ENCODE results near the gene NUDT12. TPM values are rescaled to one million over a fixed set of nuclear protein-coding genes. Genes with fewer than 3 reads are reported as not detected.

The NUDT12 gene
- total RNA-seq, result 1 to 10 TPM in 1 of 2 donors, under 1 TPM in 1; 0.71 to 5.7 TPM

GRCh38 chr5:103562453-103563157, at the start of gene NUDT12:
Gene NUDT12 (minus strand): TSS chr5:103562789. CDS start chr5:103560248, 2,541 bp downstream.
- Mint-ChIP-seq H3K36me3 (no peaks in the 10 kb centered on the region), H3K27ac (peak within 1 kb of the TSS; percentile 84 to 88), H3K9me3 (no peaks in the 10 kb centered on the region)
- ATAC-seq (peak; percentile 87 to 95), DNase-seq (ENCODE audit: low spot score in 2 of 2) (peak; percentile 54 to 61)

DNA sequence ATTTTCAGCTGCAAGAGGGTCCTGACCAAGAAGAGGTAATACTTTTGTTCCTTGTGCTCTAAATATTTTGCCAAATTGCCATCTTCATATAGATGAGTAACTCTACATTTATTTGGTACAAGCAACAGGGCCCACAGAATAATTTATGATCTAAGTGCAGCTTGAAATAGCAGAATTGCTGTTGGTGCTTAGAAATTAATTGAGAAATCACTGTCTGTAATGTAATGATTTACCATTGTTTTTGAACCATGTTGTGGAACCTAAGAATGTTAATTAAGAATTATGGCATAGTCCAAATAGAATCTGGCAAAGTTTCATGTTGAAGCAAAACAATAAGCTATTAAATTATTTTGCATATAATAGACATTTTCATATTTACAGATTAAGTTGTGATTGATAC, 44.8 kb upstream of the NUDT12 start:
- H3K9me3 Mint-ChIP-seq, result no peaks in the 10 kb centered on the region
- no peak overlapping the region for H3K27ac Mint-ChIP-seq
- ATAC-seq (no peak), DNase-seq (ENCODE audit: low spot score in 2 of 2) (no peak)
- no peaks in the 10 kb centered on the region for H3K36me3 Mint-ChIP-seq

DNA sequence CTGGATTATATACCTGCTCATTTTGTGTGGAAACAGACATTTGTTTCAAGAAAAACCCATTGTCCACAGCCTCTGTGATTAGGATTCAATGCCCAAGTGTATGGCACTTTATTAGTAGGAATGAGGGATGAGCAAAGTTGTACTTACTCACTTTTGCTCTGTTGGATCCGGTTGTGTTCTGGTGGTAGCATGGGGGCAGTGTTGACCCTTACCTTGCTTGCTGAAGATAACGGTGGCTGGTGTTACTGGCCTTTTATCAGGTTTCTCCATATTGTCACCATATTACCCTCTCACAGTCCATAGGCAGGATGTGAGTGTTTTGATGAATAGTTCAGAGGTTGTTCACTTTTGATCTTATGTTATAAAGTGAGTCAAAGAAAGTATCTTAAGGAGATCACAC, 42.7 kb upstream of the NUDT12 start:
- no peaks in the 10 kb centered on the region for H3K9me3 Mint-ChIP-seq
- no peak for DNase-seq (ENCODE audit: low spot score in 2 of 2)
- H3K27ac Mint-ChIP-seq, result no peak overlapping the region
- ATAC-seq, result no peak
- H3K36me3 Mint-ChIP-seq, result no peaks in the 10 kb centered on the region

DNA sequence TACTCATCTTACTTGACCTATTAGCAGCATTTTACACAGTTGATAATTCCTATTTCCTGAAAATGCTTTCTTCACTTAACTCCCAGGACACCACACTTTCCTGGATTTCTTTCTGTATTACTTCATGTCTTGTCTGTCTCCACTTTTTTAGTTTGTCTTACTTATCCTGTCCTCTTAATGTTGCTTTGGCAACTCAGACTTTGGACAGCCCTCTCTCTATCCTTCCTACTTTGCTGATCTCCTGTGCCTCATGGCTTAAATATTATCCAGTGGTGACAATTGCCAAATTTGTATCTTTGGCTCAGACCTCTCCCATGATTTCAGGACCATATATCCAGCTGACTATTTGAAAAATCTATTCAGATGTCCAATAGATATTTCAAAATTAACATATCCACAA, 39.8 kb upstream of the NUDT12 start:
- ATAC-seq (no peak), DNase-seq (ENCODE audit: low spot score in 2 of 2) (no peak)
- H3K27ac Mint-ChIP-seq, result no peak overlapping the region
- no peaks in the 10 kb centered on the region for H3K9me3 Mint-ChIP-seq
- no peaks in the 10 kb centered on the region for H3K36me3 Mint-ChIP-seq

- no peak overlapping the region for H3K27ac Mint-ChIP-seq
- H3K9me3 Mint-ChIP-seq, result no peaks in the 10 kb centered on the region
- no peak for DNase-seq (ENCODE audit: low spot score in 2 of 2)
- H3K36me3 Mint-ChIP-seq, result no peaks in the 10 kb centered on the region
- ATAC-seq, result no peak
Measured at GRCh38 chr5:103601314-103601713, 38.7 kb upstream of the NUDT12 start.

DNA sequence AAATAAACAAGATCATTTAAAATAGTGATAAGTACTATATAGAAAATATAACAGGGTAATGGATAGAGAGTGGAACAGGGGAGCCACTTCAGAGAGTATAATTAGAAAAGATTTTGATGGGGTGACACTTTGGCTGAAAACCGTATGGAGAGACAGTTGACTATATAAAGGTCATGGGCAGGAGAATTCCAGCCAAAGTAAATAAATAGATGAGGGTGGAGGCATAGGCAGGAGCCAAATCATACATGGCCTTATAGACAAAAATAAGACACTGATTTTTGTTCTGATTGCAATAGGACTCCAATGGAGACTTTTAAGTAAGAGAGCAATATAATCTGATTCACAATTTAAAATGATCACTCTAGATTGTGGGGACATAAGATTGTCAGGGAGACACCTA, 37.5 kb upstream of the NUDT12 start:
- no peaks in the 10 kb centered on the region for H3K9me3 Mint-ChIP-seq

DNA sequence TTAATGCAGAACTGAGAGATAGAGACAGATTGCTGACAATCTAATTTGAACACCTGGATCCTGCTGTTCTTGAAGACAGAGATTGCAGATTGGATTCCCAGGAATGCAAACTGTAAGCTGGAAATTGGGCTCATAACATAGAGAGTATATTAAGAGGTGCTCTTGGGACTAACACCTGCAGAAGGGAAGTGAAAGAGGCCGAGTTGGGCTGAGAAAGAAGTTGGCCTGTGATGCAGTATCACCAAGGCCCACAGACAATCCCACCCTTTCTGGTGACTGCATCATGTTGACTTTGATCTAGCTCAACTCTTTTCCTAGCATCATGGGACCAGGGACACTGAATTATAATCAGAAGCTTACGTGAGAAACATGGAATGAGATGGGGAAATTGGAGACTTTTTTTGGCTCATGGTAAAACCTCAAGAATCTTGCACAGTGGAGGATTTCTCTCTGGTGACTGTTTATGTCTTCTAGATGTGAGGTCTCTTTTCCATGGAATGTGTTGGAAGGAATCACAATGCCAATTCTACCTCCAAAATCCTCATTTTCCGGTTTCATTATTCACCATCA, 36.5 kb upstream of the NUDT12 start:
- no peak for ATAC-seq
- no peaks in the 10 kb centered on the region for H3K9me3 Mint-ChIP-seq
- H3K36me3 Mint-ChIP-seq, result no peaks in the 10 kb centered on the region
- no peak for DNase-seq (ENCODE audit: low spot score in 2 of 2)
- no peak overlapping the region for H3K27ac Mint-ChIP-seq

More for the DNA sequence above, 37.5 kb upstream of the NUDT12 start:
- DNase-seq (ENCODE audit: low spot score in 2 of 2) (no peak), ATAC-seq (no peak)
- Mint-ChIP-seq H3K36me3 (no peaks in the 10 kb centered on the region), H3K27ac (no peak overlapping the region)

- no peaks in the 10 kb centered on the region for H3K9me3 Mint-ChIP-seq
- DNase-seq (ENCODE audit: low spot score in 2 of 2), result no peak
- H3K36me3 Mint-ChIP-seq, result no peaks in the 10 kb centered on the region
- no peak for ATAC-seq
- H3K27ac Mint-ChIP-seq, result no peak overlapping the region
Measured at GRCh38 chr5:103590221-103590620, 27.6 kb upstream of the NUDT12 start.

- Mint-ChIP-seq H3K36me3 (no peaks in the 10 kb centered on the region), H3K9me3 (no peaks in the 10 kb centered on the region), H3K27ac (no peak overlapping the region)
- ATAC-seq (no peak), DNase-seq (ENCODE audit: low spot score in 2 of 2) (no peak)
Measured at GRCh38 chr5:103589776-103590175, 27.2 kb upstream of the NUDT12 start.

GRCh38 chr5:103589357-103589756, 26.8 kb upstream of the NUDT12 start:
- Mint-ChIP-seq H3K36me3 (no peaks in the 10 kb centered on the region), H3K27ac (no peak overlapping the region), H3K9me3 (no peaks in the 10 kb centered on the region)
- DNase-seq (ENCODE audit: low spot score in 2 of 2) (no peak), ATAC-seq (no peak)

- Mint-ChIP-seq H3K9me3 (no peaks in the 10 kb centered on the region), H3K27ac (no peak overlapping the region), H3K36me3 (no peaks in the 10 kb centered on the region)
- DNase-seq (ENCODE audit: low spot score in 2 of 2), result no peak
- ATAC-seq, result no peak
Measured at GRCh38 chr5:103587185-103587748, 24.7 kb upstream of the NUDT12 start.

GRCh38 chr5:103582364-103582763, 19.8 kb upstream of the NUDT12 start:
- ATAC-seq, result no peak
- Mint-ChIP-seq H3K36me3 (no peaks in the 10 kb centered on the region), H3K27ac (no peak overlapping the region), H3K9me3 (no peaks in the 10 kb centered on the region)
- DNase-seq (ENCODE audit: low spot score in 2 of 2), result no peak

- no peak for ATAC-seq
- no peaks in the 10 kb centered on the region for H3K9me3 Mint-ChIP-seq
- no peaks in the 10 kb centered on the region for H3K36me3 Mint-ChIP-seq
- no peak for DNase-seq (ENCODE audit: low spot score in 2 of 2)
- no peak overlapping the region for H3K27ac Mint-ChIP-seq
Measured at GRCh38 chr5:103573411-103573810, 10.8 kb upstream of the NUDT12 start.

DNA sequence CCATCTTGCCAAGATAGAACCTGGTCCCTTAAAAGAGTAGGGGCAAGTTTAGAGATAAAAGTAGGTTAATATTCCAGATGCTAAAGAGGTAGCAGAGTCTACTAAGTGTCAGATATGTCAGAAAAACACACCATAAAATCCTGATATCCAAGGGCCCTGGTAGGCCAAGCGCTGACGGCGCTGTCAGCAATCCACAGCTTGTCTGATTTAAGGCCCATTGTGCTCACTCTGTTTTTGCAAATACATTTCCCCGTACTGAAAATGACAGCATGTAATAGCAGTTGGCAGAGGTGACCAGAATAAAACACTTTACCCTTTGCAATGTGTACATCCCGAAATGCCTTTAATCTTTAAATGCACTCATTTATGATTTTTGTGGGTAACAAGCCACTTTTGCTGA, 9.9 kb upstream of the NUDT12 start:
- ATAC-seq (no peak), DNase-seq (ENCODE audit: low spot score in 2 of 2) (no peak)
- Mint-ChIP-seq H3K9me3 (no peaks in the 10 kb centered on the region), H3K27ac (no peak overlapping the region), H3K36me3 (no peaks in the 10 kb centered on the region)

- ATAC-seq (no peak), DNase-seq (ENCODE audit: low spot score in 2 of 2) (no peak)
- no peaks in the 10 kb centered on the region for H3K36me3 Mint-ChIP-seq
- H3K9me3 Mint-ChIP-seq, result no peaks in the 10 kb centered on the region
- H3K27ac Mint-ChIP-seq, result no peak overlapping the region
Measured at GRCh38 chr5:103571730-103572129, 9.1 kb upstream of the NUDT12 start.

DNA sequence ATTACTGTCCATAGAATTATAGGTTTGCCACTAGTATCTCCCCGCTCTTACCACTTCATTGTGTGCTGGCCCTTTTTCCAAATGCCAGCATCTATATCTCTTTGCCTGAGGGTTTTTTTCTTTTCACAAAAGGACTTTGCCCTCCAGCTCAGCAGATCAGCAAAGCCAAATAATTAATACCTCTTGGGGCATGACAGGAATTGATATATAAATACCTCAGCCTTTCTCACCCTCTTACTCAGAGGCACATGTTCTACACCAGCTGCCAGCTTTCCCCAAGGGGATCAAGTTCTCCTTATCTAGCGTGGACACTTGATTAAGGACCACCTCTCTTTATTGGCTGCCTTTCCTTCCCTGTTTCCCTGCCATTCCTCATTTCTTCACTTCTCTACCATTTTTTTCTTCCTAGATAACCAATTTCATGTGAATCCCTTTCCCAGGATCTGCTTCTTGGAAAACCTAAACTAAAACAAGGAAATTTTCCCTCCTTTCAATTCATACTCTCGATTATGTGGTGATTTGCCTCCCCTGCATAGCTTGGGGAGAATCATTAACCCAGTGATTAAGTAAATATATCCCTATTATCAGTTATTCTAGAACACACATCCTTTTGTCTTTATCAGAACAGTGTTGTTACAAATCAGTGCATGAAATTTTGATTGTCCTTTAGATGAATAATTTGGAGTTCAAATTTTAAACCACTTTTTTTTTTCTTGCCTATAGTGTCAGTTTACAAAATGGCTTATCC, 6.9 kb upstream of the NUDT12 start:
- ATAC-seq (no peak), DNase-seq (ENCODE audit: low spot score in 2 of 2) (no peak)
- Mint-ChIP-seq H3K36me3 (no peaks in the 10 kb centered on the region), H3K9me3 (no peaks in the 10 kb centered on the region), H3K27ac (no peak overlapping the region)

- no peak for ATAC-seq
- H3K9me3 Mint-ChIP-seq, result no peaks in the 10 kb centered on the region
- no peak for DNase-seq (ENCODE audit: low spot score in 2 of 2)
Measured at GRCh38 chr5:103565719-103566118, 3.1 kb upstream of the NUDT12 start.

More at GRCh38 chr5:103565719-103566118, 3.1 kb upstream of the NUDT12 start:
- H3K27ac Mint-ChIP-seq, result no peak overlapping the region
- no peaks in the 10 kb centered on the region for H3K36me3 Mint-ChIP-seq
